Omental fat pad (tissue), 4 donors: ENCODE data around the gene MPP3. TPM values are rescaled to one million over a fixed set of nuclear protein-coding genes. Genes with fewer than 3 reads are reported as not detected.
"Not testable (repeated sequence)": the region's sequence is repeated elsewhere in the genome, so short reads cannot be mapped to it uniquely, and the experiment has no call there.

Experiments
- ATAC-seq: fragments of 150-250 bp; one replicate; pipeline ENCODE4 v1.9.1; 2016; ENCODE audit warnings: mild to moderate bottlenecking, moderate library complexity; ENCODE audit not compliant: low FRiP score
- DNase-seq: peaks from one replicate; pipeline ENCODE4 v3.0.0-alpha.2; 2019; ENCODE audit warnings: low spot score
- total RNA-seq, 4 donors: library from RNA; depleted of rRNA; stranded (reverse); fragments of >200 nt; gene quantifications; one replicate each; pipeline ENCODE4 v1.1.0, GENCODE V29; 2016
- TF ChIP-seq, protein P1 (sequence below), 3 donors: fragments of 450-650 bp; IDR thresholded peaks; one replicate each; pipeline ENCODE4 v1.5.1; 2016 to 2017; ENCODE audit warnings: antibody characterized with exemption in 3 of 3, mild to moderate bottlenecking in 3 of 3, moderate library complexity in 2 of 3

The MPP3 gene
- total RNA-seq, 4 donors from 2014 or later = 13.2 to 27.9 (median 24.0) TPM

DNA sequence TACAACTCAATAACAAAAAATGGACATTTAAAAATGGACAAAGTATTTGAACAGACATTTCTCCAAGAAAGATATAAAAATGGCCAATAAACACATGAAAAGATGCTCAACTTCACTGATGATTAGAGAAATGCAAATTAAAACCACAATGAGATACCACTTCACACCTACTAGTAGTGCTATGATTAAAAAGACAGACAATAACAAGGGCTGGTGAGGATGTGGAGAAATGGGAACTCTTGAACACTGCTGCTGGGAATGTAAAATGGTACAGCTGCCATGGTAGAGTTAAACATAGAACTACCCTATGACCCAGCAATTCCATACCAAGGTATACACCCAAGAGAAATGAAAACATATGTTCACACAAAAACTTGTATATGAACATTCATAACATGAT lies 27.8 kb downstream of the MPP3 start:
- no peak for ATAC-seq

GRCh38 chr17:43803758-43804157 lies 29.2 kb downstream of the MPP3 start:
- DNase-seq (no peak), ATAC-seq (no peak)
- TF ChIP-seq, protein P1, sequence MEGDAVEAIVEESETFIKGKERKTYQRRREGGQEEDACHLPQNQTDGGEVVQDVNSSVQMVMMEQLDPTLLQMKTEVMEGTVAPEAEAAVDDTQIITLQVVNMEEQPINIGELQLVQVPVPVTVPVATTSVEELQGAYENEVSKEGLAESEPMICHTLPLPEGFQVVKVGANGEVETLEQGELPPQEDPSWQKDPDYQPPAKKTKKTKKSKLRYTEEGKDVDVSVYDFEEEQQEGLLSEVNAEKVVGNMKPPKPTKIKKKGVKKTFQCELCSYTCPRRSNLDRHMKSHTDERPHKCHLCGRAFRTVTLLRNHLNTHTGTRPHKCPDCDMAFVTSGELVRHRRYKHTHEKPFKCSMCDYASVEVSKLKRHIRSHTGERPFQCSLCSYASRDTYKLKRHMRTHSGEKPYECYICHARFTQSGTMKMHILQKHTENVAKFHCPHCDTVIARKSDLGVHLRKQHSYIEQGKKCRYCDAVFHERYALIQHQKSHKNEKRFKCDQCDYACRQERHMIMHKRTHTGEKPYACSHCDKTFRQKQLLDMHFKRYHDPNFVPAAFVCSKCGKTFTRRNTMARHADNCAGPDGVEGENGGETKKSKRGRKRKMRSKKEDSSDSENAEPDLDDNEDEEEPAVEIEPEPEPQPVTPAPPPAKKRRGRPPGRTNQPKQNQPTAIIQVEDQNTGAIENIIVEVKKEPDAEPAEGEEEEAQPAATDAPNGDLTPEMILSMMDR (IDR thresholded peaks at IDR 0.05) = no peak

More for the DNA sequence above, 27.8 kb downstream of the MPP3 start:
- DNase-seq = no peak
- TF ChIP-seq, protein P1 (IDR thresholded peaks at IDR 0.05) = no peak

DNA sequence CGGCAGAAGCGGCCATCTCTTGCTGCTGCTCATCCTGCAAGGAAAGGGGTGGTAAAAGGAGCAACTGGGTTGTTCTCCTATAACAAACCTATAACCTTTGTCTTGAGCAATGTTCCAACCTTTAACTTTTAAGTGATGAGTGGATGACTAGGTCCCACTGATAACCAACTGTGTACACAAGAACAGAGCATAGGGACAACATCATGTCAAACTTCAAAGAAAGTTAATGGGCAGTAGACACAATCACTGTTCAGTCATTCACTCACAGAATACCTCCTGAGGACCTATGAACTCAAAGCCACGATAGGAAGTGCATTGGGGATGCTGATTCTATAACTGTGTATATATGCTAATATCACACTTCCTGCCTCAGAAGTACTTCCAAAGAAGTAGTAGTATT lies 31.1 kb downstream of the MPP3 start:
- TF ChIP-seq, protein P1 (IDR thresholded peaks at IDR 0.05) = no peak
- ATAC-seq = no peak
- DNase-seq = no peak

DNA sequence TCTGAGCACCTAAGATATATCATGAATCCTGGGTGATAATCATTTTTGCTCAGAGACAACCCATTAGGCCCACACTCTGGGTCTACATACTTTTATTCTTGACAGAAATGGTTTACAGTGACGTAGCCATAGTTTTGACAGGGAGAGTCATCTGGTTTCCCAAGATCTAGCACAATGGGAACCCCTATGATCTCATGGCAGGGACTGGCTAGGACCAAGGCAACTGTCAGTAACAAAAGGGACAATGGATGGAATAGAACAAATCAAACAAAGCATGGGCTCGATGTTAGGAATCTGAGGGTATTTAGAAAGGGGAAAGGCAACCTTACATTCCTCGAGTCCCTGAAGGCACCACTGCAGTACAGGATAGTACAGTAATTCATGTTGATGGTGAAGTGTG lies 32.2 kb downstream of the MPP3 start:
- TF ChIP-seq, protein P1 (IDR thresholded peaks at IDR 0.05) = no peak
- DNase-seq (no peak), ATAC-seq (no peak)

DNA sequence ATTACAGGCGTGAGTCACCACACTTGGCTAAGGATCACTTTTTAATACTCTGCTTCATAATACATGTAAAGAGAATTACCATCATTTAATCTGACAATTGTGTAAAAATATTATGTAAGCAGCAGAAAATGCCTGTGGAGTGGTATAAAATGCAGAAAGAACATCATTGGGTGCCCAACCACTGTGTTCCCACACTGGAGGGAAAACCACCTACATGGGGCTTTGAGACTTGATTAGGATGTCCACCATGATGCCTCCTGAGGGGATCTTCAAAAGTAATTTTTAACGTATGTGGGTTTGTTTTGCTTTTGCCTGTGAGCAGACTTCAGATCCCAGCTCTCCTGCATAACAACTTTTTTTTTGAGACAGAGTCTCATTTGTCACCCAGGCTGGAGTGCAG lies 33.9 kb downstream of the MPP3 start:
- TF ChIP-seq, protein P1 (IDR thresholded peaks at IDR 0.05) = no peak
- no peak for DNase-seq
- ATAC-seq = no peak

DNA sequence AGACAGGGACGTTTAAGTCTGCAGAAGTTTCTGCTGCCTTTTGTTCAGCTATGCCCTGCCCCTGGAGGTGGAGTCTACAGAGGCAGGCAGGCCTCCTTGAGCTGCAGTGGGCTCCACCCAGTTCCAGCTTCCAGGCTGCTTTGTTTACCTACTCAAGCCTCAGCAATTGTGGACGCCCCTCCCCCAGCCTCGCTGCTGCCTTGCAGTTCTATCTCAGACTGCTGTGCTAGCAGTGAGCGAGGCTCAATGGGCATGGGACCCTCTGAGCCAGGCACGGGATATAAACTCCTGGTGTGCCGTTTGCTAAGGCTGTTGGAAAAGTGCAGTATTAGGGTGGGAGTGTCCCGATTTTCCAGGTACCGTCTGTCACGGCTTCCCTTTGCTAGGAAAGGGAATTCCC lies 34.9 kb downstream of the MPP3 start:
- ATAC-seq, DNase-seq: not testable (repeated sequence)

DNA sequence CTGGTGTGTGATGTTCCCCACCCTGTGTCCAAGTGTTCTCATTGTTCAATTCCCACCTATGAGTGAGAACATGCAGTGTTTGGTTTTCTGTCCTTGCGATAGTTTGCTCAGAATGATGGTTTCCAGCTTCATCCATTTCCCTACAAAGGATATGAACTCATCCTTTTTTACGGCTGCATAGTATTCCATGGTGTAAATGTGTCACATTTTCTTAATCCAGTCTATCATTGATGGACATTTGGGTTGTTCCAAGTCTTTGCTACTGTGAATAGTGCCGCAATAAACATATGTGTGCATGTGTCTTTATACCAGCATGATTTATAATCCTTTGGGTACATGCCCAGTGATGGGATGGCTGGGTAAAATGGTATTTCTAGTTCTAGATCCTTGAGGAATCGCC lies 40.3 kb downstream of the MPP3 start:
- not testable (repeated sequence) for DNase-seq, ATAC-seq

DNA sequence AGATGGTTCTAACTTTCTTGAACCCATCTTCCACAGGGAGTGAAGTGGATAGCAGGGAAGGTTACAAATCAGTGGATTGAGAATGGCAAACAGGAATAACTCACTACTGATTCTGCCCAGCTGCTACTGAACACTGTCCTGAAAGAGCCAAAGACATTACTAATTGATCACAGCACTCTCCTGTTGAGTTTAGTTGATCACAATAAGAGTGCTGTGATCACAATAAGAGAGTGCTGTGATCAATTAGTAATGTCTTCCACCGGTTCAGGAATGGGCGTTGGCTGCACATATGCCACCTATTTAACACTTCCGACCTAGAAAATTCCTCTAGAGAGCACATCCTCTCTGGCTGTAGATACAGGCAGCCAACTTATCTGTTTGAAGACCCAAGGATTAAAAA lies 41.4 kb downstream of the MPP3 start:
- no peak for ATAC-seq
- TF ChIP-seq, protein P1 (IDR thresholded peaks at IDR 0.05) = no peak
- DNase-seq = no peak
